Ishikawa (cell line): ENCODE measurements around the gene JPH3.

Experiments used
- CEBPB ChIP-seq: IDR thresholded peaks from 2 replicates; pipeline ENCODE4 v1.6.1; 2012
- CREB1 ChIP-seq: IDR thresholded peaks from 2 replicates; pipeline ENCODE4 v1.6.1; 2012; ENCODE audit warnings: low read depth
- EGR1 ChIP-seq: IDR thresholded peaks from 2 replicates; pipeline ENCODE4 v1.6.1; 2012
- EP300 ChIP-seq: IDR thresholded peaks from 2 replicates; pipeline ENCODE4 v1.6.1; 2012; ENCODE audit warnings: borderline replicate concordance
- FOXM1 ChIP-seq: IDR thresholded peaks from 2 replicates; pipeline ENCODE4 v1.6.1; 2012; ENCODE audit warnings: low read depth, borderline replicate concordance
- MAX ChIP-seq: IDR thresholded peaks from 2 replicates; pipeline ENCODE4 v1.6.1; 2012
- NFIC ChIP-seq: IDR thresholded peaks from 2 replicates; pipeline ENCODE4 v1.6.1; 2012
- RAD21 ChIP-seq: IDR thresholded peaks from 2 replicates; pipeline ENCODE4 v1.6.1; 2012; ENCODE audit warnings: low read depth
- TAF1 ChIP-seq: IDR thresholded peaks from 2 replicates; pipeline ENCODE4 v1.6.1; 2012; ENCODE audit warnings: low read depth, mild to moderate bottlenecking
- TCF12 ChIP-seq: IDR thresholded peaks from 2 replicates; pipeline ENCODE4 v1.6.1; 2012; ENCODE audit warnings: low read depth
- TEAD4 ChIP-seq: IDR thresholded peaks from 2 replicates; pipeline ENCODE4 v1.6.1; 2012
- YY1 ChIP-seq: IDR thresholded peaks from 2 replicates; pipeline ENCODE4 v1.6.1; 2012; ENCODE audit warnings: low read depth
- ZBTB7A ChIP-seq: IDR thresholded peaks from 2 replicates; pipeline ENCODE4 v1.6.1; 2012; ENCODE audit warnings: low read depth
- TF ChIP-seq, protein P1 (sequence below): IDR thresholded peaks from 2 replicates; pipeline ENCODE4 v1.6.1; 2012; ENCODE audit warnings: low read depth, mild to moderate bottlenecking
- TF ChIP-seq, protein P2 (sequence below): IDR thresholded peaks from 2 replicates; pipeline ENCODE4 v1.6.1; 2012

The JPH3 gene

DNA sequence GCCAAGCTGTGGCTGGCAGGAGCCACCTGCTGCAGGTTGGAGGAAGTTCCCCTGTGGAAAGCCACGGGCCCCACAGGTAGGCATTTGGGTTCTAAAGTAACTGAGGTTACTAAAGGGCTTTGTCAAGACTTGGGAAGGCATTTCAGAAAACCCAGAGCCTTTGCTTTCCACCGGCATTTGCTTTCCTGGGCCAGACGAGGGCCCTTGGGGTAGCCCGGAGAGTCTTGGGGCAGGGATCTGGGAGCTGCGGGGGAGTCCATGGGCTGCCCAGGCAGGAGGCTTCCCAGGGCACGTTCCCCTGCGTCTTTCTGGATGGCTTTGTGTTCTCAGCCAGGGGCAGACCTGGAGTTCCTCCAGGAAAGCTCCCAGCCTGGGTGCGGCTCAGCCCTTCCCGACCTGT lies 43.5 kb downstream of the JPH3 start:
- TF ChIP-seq FOXM1 (no peak), TCF12 (no peak), CREB1 (no peak), EP300 (no peak), YY1 (no peak), ZBTB7A (no peak), NFIC (no peak), RAD21 (no peak), MAX (no peak), TAF1 (no peak), TEAD4 (no peak), CEBPB (no peak), EGR1 (no peak)
- TF ChIP-seq, protein P1, sequence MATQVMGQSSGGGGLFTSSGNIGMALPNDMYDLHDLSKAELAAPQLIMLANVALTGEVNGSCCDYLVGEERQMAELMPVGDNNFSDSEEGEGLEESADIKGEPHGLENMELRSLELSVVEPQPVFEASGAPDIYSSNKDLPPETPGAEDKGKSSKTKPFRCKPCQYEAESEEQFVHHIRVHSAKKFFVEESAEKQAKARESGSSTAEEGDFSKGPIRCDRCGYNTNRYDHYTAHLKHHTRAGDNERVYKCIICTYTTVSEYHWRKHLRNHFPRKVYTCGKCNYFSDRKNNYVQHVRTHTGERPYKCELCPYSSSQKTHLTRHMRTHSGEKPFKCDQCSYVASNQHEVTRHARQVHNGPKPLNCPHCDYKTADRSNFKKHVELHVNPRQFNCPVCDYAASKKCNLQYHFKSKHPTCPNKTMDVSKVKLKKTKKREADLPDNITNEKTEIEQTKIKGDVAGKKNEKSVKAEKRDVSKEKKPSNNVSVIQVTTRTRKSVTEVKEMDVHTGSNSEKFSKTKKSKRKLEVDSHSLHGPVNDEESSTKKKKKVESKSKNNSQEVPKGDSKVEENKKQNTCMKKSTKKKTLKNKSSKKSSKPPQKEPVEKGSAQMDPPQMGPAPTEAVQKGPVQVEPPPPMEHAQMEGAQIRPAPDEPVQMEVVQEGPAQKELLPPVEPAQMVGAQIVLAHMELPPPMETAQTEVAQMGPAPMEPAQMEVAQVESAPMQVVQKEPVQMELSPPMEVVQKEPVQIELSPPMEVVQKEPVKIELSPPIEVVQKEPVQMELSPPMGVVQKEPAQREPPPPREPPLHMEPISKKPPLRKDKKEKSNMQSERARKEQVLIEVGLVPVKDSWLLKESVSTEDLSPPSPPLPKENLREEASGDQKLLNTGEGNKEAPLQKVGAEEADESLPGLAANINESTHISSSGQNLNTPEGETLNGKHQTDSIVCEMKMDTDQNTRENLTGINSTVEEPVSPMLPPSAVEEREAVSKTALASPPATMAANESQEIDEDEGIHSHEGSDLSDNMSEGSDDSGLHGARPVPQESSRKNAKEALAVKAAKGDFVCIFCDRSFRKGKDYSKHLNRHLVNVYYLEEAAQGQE, result no peak
- TF ChIP-seq, protein P2, sequence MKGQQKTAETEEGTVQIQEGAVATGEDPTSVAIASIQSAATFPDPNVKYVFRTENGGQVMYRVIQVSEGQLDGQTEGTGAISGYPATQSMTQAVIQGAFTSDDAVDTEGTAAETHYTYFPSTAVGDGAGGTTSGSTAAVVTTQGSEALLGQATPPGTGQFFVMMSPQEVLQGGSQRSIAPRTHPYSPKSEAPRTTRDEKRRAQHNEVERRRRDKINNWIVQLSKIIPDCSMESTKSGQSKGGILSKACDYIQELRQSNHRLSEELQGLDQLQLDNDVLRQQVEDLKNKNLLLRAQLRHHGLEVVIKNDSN, result no peak

GRCh38 chr16:87647431-87648185 lies 45.3 kb downstream of the JPH3 start:
- TF ChIP-seq EP300, result no peak

DNA sequence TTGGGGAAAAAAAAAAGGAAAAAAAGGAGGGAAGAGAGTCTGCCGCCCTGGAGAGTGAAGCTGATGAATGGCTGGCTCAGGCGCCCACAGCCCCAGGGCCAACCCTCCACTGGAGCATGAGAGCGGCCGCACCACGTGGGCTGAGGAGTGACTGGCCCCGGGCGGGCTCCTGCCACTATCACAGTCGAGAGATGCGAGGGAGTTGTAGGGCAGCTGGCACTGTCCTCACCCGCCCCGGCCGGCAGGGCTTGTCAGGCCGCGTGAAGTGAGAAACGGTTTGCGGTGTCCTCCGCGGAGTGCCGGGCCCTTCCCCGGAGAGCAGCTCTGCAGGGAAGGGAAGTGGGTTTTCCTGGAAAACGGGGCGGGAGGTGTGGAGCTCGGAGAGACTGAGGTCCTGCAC lies 45.9 kb downstream of the JPH3 start:
- TF ChIP-seq, protein P2, result 0 out of 2 replicates have a peak, but pooled peaks have one; percentile 18
- no peak for TF ChIP-seq MAX

GRCh38 chr16:87648698-87649487 lies 46.6 kb downstream of the JPH3 start:
- TF ChIP-seq, protein P1, result no peak
- no peak for TF ChIP-seq EGR1
- TF ChIP-seq RAD21, result no peak
- TF ChIP-seq TAF1, result no peak
- TF ChIP-seq CEBPB, result no peak

GRCh38 chr16:87652386-87652785 lies 50.1 kb downstream of the JPH3 start:
- no peak for TF ChIP-seq CEBPB
- TF ChIP-seq TAF1, result no peak
- TF ChIP-seq FOXM1, result no peak
- TF ChIP-seq TCF12, result no peak
- no peak for TF ChIP-seq YY1
- TF ChIP-seq, protein P2, result no peak
- TF ChIP-seq, protein P1, result no peak
- no peak for TF ChIP-seq RAD21
- TF ChIP-seq NFIC, result no peak
- TF ChIP-seq ZBTB7A, result no peak
- no peak for TF ChIP-seq MAX
- TF ChIP-seq TEAD4, result no peak
- no peak for TF ChIP-seq EGR1
- TF ChIP-seq CREB1, result no peak
- TF ChIP-seq EP300, result no peak
